Metanephros (tissue), 1 donor: ENCODE results near the gene TSGA10IP. TPM values are rescaled to one million over a fixed set of nuclear protein-coding genes. Genes with fewer than 3 reads are reported as not detected.

Experiments used
- total RNA-seq: library from RNA; depleted of rRNA; stranded (reverse); fragments of >200 nt; gene quantifications from one replicate; pipeline ENCODE4 v1.2.3, GENCODE V29; 2014

The TSGA10IP gene
- total RNA-seq, result not detected

GRCh38 chr11:65945430-65945911 is at the start of gene TSGA10IP:
TSS of gene TSGA10IP (plus strand) at chr11:65945480. CDS start at chr11:65945676, 196 bp downstream.

GRCh38 chr11:65900125-65900898 is 45.0 kb upstream of the TSGA10IP start, which contains the start of gene FOSL1:
TSS of gene FOSL1 (minus strand) at chr11:65900388. CDS start at chr11:65900339, 49 bp downstream.

GRCh38 chr11:65918211-65919140 is 26.8 kb upstream of the TSGA10IP start, which contains the start of gene C11orf68:
TSS of gene C11orf68 (minus strand) at chr11:65919062. CDS start at chr11:65919031, 31 bp downstream.

GRCh38 chr11:65919141-65919572 is 26.1 kb upstream of the TSGA10IP start, which contains the start of gene DRAP1:
TSS of gene DRAP1 (plus strand) at chr11:65919426. CDS start at chr11:65919502, 76 bp downstream.

GRCh38 chr11:65961267-65962140 is 16.2 kb downstream of the TSGA10IP start, which contains the start of gene SART1:
TSS of gene SART1 (plus strand) at chr11:65961734. CDS start at chr11:65961781, 47 bp downstream.

GRCh38 chr11:66001942-66002647 is 56.8 kb downstream of the TSGA10IP start, which contains the start of the genes BANF1 and EIF1AD:
TSS of gene BANF1 (plus strand) at chr11:66002503. CDS start at chr11:66003251, 748 bp downstream.
TSS of gene EIF1AD (minus strand) at chr11:66002157. CDS start at chr11:66000389, 1,768 bp downstream.

Other genes starting within 250 kb of the TSGA10IP start
- 52.8 TPM for gene KAT5, start 233.2 kb upstream of the TSGA10IP start, total RNA-seq
- 35.3 TPM for gene RNASEH2C, start 224.7 kb upstream of the TSGA10IP start, total RNA-seq
- 11.6 TPM for gene AP5B1, start 164.5 kb upstream of the TSGA10IP start, total RNA-seq
- 15.0 TPM for gene OVOL1, start 158.4 kb upstream of the TSGA10IP start, total RNA-seq
- 1.9 TPM for gene SNX32, start 111.5 kb upstream of the TSGA10IP start, total RNA-seq
- gene CFL1, start 87.3 kb upstream of the TSGA10IP start, total RNA-seq, result 360 TPM
- gene MUS81, start 85.0 kb upstream of the TSGA10IP start, total RNA-seq, result 53.4 TPM
- gene EFEMP2, start 72.7 kb upstream of the TSGA10IP start, total RNA-seq, result 104 TPM
- gene CTSW, start 65.6 kb upstream of the TSGA10IP start, total RNA-seq, result 1.4 TPM
- 119 TPM for gene FIBP, start 57.0 kb upstream of the TSGA10IP start, total RNA-seq
- gene CCDC85B, start 54.8 kb upstream of the TSGA10IP start, total RNA-seq, result 20.8 TPM
- not detected for gene FOSL1, start 45.1 kb upstream of the TSGA10IP start, total RNA-seq
- 29.8 TPM for gene C11orf68, start 26.4 kb upstream of the TSGA10IP start, total RNA-seq
- 55.9 TPM for gene DRAP1, start 26.1 kb upstream of the TSGA10IP start, total RNA-seq
- gene SART1, start 16.3 kb downstream of the TSGA10IP start, total RNA-seq, result 60.9 TPM
- 23.2 TPM for gene EIF1AD, start 56.7 kb downstream of the TSGA10IP start, total RNA-seq
- 37.6 TPM for gene BANF1, start 57.0 kb downstream of the TSGA10IP start, total RNA-seq
- gene CST6, start 66.5 kb downstream of the TSGA10IP start, total RNA-seq, result not detected
- gene CATSPER1, start 81.0 kb downstream of the TSGA10IP start, total RNA-seq, result not detected
- 12.8 TPM for gene GAL3ST3, start 103.7 kb downstream of the TSGA10IP start, total RNA-seq
- 110 TPM for gene SF3B2, start 106.9 kb downstream of the TSGA10IP start, total RNA-seq
- gene PACS1, start 124.8 kb downstream of the TSGA10IP start, total RNA-seq, result 53.9 TPM